Neural crest cell (in vitro differentiated cells): ENCODE results near the gene MIEF1. TPM values are rescaled to one million over a fixed set of nuclear protein-coding genes. Genes with fewer than 3 reads are reported as not detected.
A peak's percentile ranks its signal among the peaks of the same experiment; 100 is the strongest.

Experiments used
- DNase-seq: peaks from one replicate; pipeline ENCODE4 v3.0.0; 2021; ENCODE audit warnings: low read depth, mixed read lengths, low spot score
- H3K27ac Mint-ChIP-seq: one replicate; pipeline ENCODE4 v1.8.0; 2021; ENCODE audit warnings: mild to moderate bottlenecking, mixed read lengths; ENCODE audit not compliant: unreplicated experiment
- H3K27me3 Mint-ChIP-seq: 2 replicates; pipeline ENCODE4 v1.8.0; 2021; ENCODE audit warnings: low read depth, mild to moderate bottlenecking, mixed read lengths
- H3K36me3 Mint-ChIP-seq: 2 replicates; pipeline ENCODE4 v1.8.0; 2021; ENCODE audit warnings: low read depth, mild to moderate bottlenecking, mixed read lengths
- H3K4me1 Mint-ChIP-seq: 2 replicates; pipeline ENCODE4 v1.8.0; 2021; ENCODE audit warnings: mixed read lengths
- H3K4me3 Mint-ChIP-seq: one replicate; pipeline ENCODE4 v1.8.0; 2021; ENCODE audit warnings: mild to moderate bottlenecking, mixed read lengths
- H3K9me3 Mint-ChIP-seq: 2 replicates; pipeline ENCODE4 v1.8.0; 2021; ENCODE audit warnings: mixed read lengths
- CTCF ChIP-seq: fragments of 200-600 bp; sonication (generic); conservative IDR thresholded peaks from 2 replicates; pipeline ENCODE4 v1.5.0; 2021; ENCODE audit warnings: antibody characterized with exemption, mild to moderate bottlenecking
- total RNA-seq: library from RNA; stranded (reverse); gene quantifications from 2 replicates; pipeline ENCODE4 v1.2.1, GENCODE V29; 2021

Gene MIEF1
- total RNA-seq, 1 donor from 2014 or later = 45.0 TPM

- no peaks in the 10 kb centered on the region for H3K36me3 Mint-ChIP-seq
- no peaks in the 10 kb centered on the region for H3K9me3 Mint-ChIP-seq
- peaks cover 77% of the 10 kb centered on the region for H3K27me3 Mint-ChIP-seq
- H3K4me1 Mint-ChIP-seq = peaks cover 5% of the 10 kb centered on the region
- no peak overlapping the region for H3K4me3 Mint-ChIP-seq
- no peak overlapping the region for H3K27ac Mint-ChIP-seq
- no peak for DNase-seq
- TF ChIP-seq CTCF = no peak
These were observed 56.2 kb downstream of the MIEF1 start for GRCh38 chr22:39558254-39558727.

GRCh38 chr22:39558950-39559349 lies 56.9 kb downstream of the MIEF1 start:
- Mint-ChIP-seq H3K36me3 (no peaks in the 10 kb centered on the region), H3K27ac (no peak overlapping the region), H3K9me3 (no peaks in the 10 kb centered on the region), H3K4me1 (peaks cover 5% of the 10 kb centered on the region), H3K4me3 (no peak overlapping the region), H3K27me3 (peaks cover 73% of the 10 kb centered on the region)
- no peak for TF ChIP-seq CTCF
- DNase-seq = no peak

GRCh38 chr22:39559456-39560105 lies 57.5 kb downstream of the MIEF1 start:
- TF ChIP-seq CTCF = peak; percentile 53
- H3K36me3 Mint-ChIP-seq = no peaks in the 10 kb centered on the region
- H3K27ac Mint-ChIP-seq = no peak overlapping the region
- no peak overlapping the region for H3K4me3 Mint-ChIP-seq
- DNase-seq = no peak
- H3K4me1 Mint-ChIP-seq = peaks cover 5% of the 10 kb centered on the region
- no peaks in the 10 kb centered on the region for H3K9me3 Mint-ChIP-seq
- peaks cover 67% of the 10 kb centered on the region for H3K27me3 Mint-ChIP-seq

- H3K27me3 Mint-ChIP-seq = peaks cover 63% of the 10 kb centered on the region
- no peak overlapping the region for H3K27ac Mint-ChIP-seq
- TF ChIP-seq CTCF = no peak
- H3K4me3 Mint-ChIP-seq = no peak overlapping the region
- no peaks in the 10 kb centered on the region for H3K9me3 Mint-ChIP-seq
- peaks cover 5% of the 10 kb centered on the region for H3K4me1 Mint-ChIP-seq
- no peak for DNase-seq
- no peaks in the 10 kb centered on the region for H3K36me3 Mint-ChIP-seq
These were observed 58.0 kb downstream of the MIEF1 start for GRCh38 chr22:39560127-39560526.

GRCh38 chr22:39562839-39563489 lies 60.9 kb downstream of the MIEF1 start:
- Mint-ChIP-seq H3K27me3 (peaks cover 39% of the 10 kb centered on the region), H3K36me3 (no peaks in the 10 kb centered on the region), H3K4me3 (no peak overlapping the region), H3K27ac (no peak overlapping the region), H3K4me1 (no peaks in the 10 kb centered on the region), H3K9me3 (peaks cover 7% of the 10 kb centered on the region)
- TF ChIP-seq CTCF = no peak
- DNase-seq = no peak
